C4-2B (cell line): ENCODE measurements around the gene SEMA3C.
A peak's percentile ranks its signal among the peaks of the same experiment; 100 is the strongest.

ENCODE experiments used
- H3K27ac ChIP-seq: fragments of 450-650 bp; 2 replicates; pipeline ENCODE4 v1.5.1; 2017
- ZFX ChIP-seq: fragments of 450-650 bp; IDR thresholded peaks from 2 replicates; pipeline ENCODE4 v1.6.1; 2017
- TF ChIP-seq, protein P1 (sequence below): fragments of 450-650 bp; conservative IDR thresholded peaks from 2 replicates; pipeline ENCODE4 v1.5.1; 2017; ENCODE audit warnings: mild to moderate bottlenecking

Gene SEMA3C

DNA sequence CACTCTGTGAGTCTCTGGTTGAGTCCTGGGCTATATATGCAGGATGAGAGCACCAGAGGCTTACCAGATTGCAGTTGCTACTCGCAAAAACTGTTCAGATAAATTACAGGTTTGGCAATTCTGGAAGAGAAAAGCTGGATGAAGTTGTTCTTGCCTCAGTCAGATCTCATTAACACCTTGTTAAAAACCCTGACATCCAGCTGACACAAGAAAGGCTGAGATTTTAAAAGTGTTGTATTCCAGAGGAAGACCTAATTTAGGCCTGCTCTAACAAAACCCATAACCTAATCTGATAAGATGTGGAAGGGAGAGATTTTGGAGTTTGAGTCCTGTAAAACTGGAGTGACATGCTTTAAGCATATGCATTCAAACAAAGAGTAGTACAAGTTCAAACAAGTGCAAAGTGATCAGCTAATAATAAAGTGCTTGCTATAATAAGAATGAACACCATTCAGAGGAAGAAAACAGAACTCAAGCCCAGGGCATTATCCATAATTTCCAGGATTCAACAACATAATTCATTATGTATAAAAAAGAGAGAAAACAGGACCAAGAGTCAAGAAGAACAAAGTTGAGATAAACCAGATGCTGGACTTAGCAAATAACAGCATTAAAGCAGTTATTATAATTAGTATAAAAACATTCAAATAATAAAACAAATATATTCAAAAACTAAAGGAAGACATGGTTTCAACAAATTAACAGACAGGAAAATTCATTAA lies 144.9 kb downstream of the SEMA3C start:
- TF ChIP-seq ZFX = no peak
- H3K27ac ChIP-seq = peak overlapping the region; percentile 53; the same call in 1 of the 2 replicates

DNA sequence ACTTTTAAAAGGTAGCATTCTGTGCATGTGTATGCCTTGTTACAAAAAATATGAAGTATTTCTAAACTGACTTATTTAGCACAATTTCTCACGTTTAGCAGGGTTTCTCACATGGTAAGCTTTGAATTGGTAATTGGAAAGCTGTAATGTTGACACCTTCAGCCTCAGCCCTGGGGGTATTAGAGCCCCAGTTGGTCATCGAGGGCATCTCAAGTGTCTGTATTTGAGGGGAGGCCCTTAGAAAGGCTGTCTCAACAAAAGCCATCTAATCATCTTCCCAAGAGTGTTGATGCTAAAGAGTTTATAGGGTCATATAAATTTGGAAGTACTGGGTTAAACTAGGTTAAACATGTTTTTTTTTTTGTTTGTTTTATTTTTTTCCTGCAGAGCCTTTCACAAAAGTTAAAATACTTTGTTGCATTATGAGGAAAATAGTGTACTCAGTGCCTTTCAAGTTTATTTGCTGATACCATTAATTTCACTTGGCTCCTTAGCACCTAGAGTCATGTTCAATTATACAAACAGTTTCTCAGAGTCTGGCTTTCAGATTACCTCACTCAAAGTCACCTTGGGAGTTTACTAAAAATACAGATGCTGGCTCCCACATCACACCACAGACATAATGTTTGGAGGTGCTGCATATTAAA lies 146.4 kb downstream of the SEMA3C start:
- TF ChIP-seq, protein P1, sequence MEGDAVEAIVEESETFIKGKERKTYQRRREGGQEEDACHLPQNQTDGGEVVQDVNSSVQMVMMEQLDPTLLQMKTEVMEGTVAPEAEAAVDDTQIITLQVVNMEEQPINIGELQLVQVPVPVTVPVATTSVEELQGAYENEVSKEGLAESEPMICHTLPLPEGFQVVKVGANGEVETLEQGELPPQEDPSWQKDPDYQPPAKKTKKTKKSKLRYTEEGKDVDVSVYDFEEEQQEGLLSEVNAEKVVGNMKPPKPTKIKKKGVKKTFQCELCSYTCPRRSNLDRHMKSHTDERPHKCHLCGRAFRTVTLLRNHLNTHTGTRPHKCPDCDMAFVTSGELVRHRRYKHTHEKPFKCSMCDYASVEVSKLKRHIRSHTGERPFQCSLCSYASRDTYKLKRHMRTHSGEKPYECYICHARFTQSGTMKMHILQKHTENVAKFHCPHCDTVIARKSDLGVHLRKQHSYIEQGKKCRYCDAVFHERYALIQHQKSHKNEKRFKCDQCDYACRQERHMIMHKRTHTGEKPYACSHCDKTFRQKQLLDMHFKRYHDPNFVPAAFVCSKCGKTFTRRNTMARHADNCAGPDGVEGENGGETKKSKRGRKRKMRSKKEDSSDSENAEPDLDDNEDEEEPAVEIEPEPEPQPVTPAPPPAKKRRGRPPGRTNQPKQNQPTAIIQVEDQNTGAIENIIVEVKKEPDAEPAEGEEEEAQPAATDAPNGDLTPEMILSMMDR = no peak
- no peak for TF ChIP-seq ZFX
- H3K27ac ChIP-seq = peak overlapping the region; percentile 33; the same call in 1 of the 2 replicates

DNA sequence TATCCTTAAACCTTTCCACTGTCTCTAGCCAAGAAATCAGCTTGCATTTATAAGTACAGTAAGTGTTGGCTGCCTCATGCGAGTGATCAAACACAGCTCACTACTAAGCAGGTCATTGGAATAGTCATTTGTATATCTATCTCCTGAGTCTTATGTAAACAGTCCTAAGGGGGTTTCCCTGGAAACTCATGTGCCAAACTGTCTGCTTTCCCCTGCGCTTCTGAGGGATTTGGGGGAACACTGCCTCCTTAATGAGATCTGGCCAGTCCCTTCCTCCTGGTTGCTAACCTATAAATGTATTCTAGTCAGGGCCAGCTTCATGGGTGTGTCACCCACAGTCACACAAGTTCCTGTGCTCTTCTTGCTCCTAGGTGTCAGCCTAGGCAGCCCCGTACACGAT lies 147.3 kb downstream of the SEMA3C start:
- H3K27ac ChIP-seq = peak overlapping the region; percentile 48
- TF ChIP-seq, protein P1 = no peak
- no peak for TF ChIP-seq ZFX

DNA sequence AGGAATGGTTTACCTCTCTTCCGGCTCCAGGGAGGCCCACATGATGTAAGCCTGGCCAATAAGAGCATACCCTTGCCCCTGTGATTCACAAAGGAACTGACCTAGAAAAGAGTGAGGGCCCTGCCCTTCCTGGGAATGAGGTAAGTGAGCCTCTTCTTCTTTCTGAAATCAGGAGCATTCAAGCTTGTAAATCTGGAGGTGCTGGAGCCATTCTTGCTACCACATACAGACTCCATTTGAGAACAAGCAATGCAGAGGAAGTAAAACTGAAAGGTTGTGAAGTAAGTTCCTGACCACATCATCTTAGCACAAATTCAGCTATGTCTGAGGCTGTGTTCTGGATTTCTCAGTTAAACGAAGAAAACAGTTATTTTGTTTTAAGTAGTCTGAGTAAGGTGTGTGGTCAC lies 148.2 kb downstream of the SEMA3C start:
- peak overlapping the region; percentile 50; the same call in 1 of the 2 replicates for H3K27ac ChIP-seq
- TF ChIP-seq, protein P1 = no peak
- no peak for TF ChIP-seq ZFX

DNA sequence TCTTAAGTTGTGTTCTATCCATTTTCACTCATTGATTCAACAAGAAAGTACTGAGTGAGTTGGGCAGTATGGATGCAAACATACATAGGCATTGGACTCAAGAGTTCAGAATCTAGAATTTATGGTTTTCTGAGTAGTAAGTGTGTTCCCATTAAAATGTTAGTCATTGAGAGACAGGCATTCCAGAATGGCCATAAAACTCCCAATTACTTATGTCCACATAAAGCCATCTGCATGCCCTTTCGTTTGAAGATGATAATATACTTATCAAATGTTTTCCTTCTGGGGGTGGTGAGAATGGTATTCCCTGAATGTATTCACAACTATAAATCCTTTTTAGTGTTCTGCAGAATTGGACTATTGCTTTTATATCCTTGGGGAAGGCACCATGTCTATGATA lies 148.8 kb downstream of the SEMA3C start:
- TF ChIP-seq ZFX = no peak
- TF ChIP-seq, protein P1 = no peak
- H3K27ac ChIP-seq = peak overlapping the region; percentile 81; the same call in 1 of the 2 replicates

DNA sequence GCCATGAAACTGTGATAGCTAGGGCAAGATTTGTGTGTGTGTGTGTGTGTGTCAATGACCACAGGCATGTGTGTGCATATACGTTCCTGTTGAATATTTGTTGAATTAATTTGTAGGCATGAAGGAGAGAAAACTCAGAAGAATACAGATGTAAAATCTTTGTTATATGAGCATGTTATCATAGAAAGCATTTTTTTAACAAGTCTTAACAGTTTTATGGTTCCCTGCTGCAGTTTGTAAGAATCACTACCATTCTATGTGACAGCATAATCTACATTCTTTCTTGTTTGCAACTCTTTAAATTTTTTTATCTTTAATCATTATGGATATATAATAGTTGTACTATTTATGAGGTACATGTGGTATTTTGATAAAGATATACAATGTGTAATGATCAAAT lies 150.1 kb downstream of the SEMA3C start:
- peak overlapping the region; percentile 78 for H3K27ac ChIP-seq
- no peak for TF ChIP-seq ZFX
- TF ChIP-seq, protein P1 = no peak

DNA sequence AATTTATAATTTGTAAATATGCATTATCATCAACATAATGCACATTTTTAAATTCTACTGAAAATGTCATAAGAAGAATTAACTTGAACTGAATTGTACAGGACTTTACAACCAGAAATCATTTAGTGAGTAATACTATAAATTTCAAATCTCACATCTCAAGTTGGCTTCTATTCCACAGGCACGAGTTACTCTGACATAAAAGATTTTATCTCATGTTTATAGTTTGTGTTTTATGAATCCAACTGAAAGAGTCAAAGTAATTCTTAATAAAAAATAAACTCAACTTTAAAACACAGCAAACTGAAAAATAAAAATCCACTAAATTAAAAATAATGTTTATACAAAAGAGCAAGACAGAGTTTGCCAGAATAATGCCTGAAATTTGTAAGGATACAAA lies 151.2 kb downstream of the SEMA3C start:
- TF ChIP-seq, protein P1 = no peak
- no peak for TF ChIP-seq ZFX
- peak overlapping the region; percentile 78 for H3K27ac ChIP-seq

DNA sequence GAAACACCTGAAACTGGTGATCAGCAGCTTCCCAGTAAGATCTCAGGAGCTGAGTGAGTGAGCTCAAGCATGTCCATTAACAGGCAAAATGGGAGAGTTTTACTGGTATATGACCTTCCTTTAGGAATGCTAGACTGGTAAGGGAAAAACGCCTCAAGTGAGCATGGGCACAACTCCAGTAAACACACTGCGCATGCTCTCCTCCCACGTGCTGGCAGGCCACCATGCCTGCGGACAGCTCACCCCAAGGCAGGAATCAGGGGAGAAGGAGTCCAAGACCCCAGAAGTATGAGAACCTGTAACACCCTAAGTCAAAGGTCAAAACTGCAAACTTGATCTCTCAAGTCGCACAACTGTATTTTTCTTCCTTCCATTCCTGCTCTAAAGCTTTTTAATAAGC lies 152.1 kb downstream of the SEMA3C start:
- H3K27ac ChIP-seq = peak overlapping the region; percentile 85

More for the DNA sequence above, 152.1 kb downstream of the SEMA3C start:
- no peak for TF ChIP-seq ZFX
- TF ChIP-seq, protein P1 = no peak
